Activated naive CD4-positive, alpha-beta T cell treated with anti-CD3 and anti-CD28 coated beads, Interleukin-2, amount 50 U/mL, for 24 hours (primary cell): ENCODE data around the gene ATF7.
"Not testable (repeated sequence)": the region's sequence is repeated elsewhere in the genome, so short reads cannot be mapped to it uniquely, and the experiment has no call there.

Source experiments
- H3K27ac Mint-ChIP-seq: one replicate; pipeline ENCODE4 v1.8.0; 2021; ENCODE audit warnings: mild to moderate bottlenecking, mixed read lengths
- H3K27me3 Mint-ChIP-seq: one replicate; pipeline ENCODE4 v1.8.0; 2021; ENCODE audit warnings: mixed read lengths
- H3K36me3 Mint-ChIP-seq: one replicate; pipeline ENCODE4 v1.8.0; 2021; ENCODE audit warnings: mixed read lengths
- H3K4me1 Mint-ChIP-seq: one replicate; pipeline ENCODE4 v1.8.0; 2021; ENCODE audit warnings: mixed read lengths
- H3K4me3 Mint-ChIP-seq: one replicate; pipeline ENCODE4 v1.8.0; 2021; ENCODE audit warnings: mild to moderate bottlenecking, mixed read lengths
- H3K9me3 Mint-ChIP-seq: one replicate; pipeline ENCODE4 v1.8.0; 2021; ENCODE audit warnings: mixed read lengths

The ATF7 gene

DNA sequence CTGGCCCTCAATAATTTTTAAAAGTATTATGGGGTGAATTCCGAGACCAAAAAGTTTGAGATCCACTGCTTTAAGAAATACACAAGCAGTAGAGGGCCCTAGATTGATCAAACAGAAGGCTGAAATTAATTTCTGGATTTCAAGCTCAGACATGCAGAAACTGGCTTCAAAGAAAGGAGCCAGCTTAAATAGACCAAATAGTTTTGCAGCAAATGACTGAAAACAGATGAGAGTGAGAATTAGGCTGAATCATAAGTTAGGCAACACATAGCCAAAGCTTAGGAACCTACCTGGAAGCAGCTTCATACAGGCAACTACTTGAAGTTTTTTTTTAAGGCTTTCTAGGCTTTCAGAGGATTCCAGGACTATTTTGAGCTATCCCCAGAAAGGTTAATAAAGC, 12.4 kb downstream of the ATF7 start:
- no peaks in the 10 kb centered on the region for H3K27me3 Mint-ChIP-seq
- H3K4me1 Mint-ChIP-seq, result peaks cover 20% of the 10 kb centered on the region
- H3K4me3 Mint-ChIP-seq, result no peak overlapping the region
- peaks cover 3% of the 10 kb centered on the region for H3K36me3 Mint-ChIP-seq
- H3K27ac Mint-ChIP-seq, result no peak overlapping the region
- no peaks in the 10 kb centered on the region for H3K9me3 Mint-ChIP-seq

DNA sequence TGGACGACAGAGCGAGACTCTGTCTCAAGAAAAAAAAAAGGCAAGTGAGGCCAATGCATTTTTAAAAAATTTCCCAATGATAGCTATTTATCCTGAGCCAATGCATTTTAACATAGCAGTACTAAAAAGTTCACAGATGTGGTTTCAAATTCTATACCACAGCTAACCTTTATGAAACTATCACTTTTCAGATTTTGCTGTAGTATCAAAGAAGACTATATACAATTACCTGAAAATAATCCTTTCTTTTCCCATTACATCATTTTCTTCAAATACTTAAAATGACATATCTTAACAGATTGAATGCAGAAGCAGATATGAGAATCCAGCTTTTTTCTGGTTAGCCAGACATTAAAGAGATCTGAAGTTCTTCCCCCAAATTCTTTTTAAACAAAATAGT, 13.2 kb downstream of the ATF7 start:
- Mint-ChIP-seq H3K27ac (no peak overlapping the region), H3K27me3 (no peaks in the 10 kb centered on the region), H3K4me1 (peaks cover 12% of the 10 kb centered on the region), H3K4me3 (no peak overlapping the region), H3K9me3 (no peaks in the 10 kb centered on the region), H3K36me3 (peaks cover 3% of the 10 kb centered on the region)

DNA sequence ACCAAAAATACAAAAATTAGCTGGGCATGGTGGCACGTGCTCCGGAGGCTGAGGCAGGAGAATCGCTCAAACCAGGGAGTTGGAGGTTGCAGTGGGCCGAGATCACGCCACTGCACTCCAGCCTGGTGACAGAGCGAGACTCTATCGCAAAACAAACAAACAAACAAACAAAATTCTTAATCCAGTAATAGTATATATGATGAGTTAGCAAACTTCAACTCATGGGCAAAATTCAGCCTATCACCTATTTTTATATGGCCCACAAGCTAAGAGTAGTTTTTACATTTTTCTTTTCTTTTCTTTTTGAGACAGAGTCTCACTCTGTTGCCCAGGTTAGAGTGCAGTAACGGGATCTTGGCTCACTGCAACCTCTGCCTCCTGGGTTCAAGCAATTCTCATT, 14.9 kb downstream of the ATF7 start:
- no peaks in the 10 kb centered on the region for H3K27me3 Mint-ChIP-seq
- H3K4me3 Mint-ChIP-seq, result no peak overlapping the region
- peaks cover 5% of the 10 kb centered on the region for H3K4me1 Mint-ChIP-seq
- H3K36me3 Mint-ChIP-seq, result peaks cover 2% of the 10 kb centered on the region
- H3K27ac Mint-ChIP-seq, result no peak overlapping the region
- H3K9me3 Mint-ChIP-seq, result no peaks in the 10 kb centered on the region

DNA sequence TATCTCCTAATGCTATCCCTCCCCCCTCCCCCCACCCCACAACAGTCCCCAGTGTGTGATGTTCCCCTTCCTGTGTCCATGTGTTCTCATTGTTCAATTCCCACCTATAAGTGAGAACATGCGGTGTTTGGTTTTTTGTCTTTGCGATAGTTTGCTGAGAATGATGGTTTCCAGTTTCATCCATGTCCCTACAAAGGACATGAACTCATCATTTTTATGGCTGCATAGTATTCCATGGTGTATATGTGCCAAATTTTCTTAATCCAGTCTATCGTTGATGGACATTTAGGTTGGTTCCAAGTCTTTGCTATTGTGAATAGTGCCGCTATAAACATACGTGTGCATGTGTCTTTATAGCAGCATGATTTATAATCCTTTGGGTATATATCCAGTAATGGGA, 19.5 kb downstream of the ATF7 start:
- H3K36me3 Mint-ChIP-seq, H3K27me3 Mint-ChIP-seq, H3K4me3 Mint-ChIP-seq, H3K27ac Mint-ChIP-seq, H3K9me3 Mint-ChIP-seq: not testable (repeated sequence)
- peaks cover 24% of the 10 kb centered on the region for H3K4me1 Mint-ChIP-seq

DNA sequence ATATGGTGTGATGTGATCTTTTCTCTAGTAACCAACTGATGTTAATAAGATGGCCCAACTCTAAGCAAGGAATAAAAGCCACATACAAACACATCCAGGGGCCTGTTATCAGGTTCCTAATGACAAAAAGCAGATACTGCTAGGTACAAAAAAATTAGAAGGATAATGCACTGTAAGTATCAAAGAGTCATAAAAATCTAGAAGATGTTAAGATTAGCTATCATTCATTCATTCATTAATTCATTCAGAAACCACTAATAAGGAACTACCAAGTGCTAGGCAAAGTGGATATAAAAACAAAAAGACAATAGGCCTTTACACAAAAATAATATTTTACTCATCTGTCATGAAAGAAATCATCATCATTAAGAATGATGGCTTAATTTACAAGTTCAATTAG, 21.6 kb downstream of the ATF7 start:
- Mint-ChIP-seq H3K4me3 (no peak overlapping the region), H3K36me3 (peaks cover 17% of the 10 kb centered on the region), H3K4me1 (peaks cover 26% of the 10 kb centered on the region), H3K9me3 (no peaks in the 10 kb centered on the region), H3K27me3 (no peaks in the 10 kb centered on the region), H3K27ac (no peak overlapping the region)

DNA sequence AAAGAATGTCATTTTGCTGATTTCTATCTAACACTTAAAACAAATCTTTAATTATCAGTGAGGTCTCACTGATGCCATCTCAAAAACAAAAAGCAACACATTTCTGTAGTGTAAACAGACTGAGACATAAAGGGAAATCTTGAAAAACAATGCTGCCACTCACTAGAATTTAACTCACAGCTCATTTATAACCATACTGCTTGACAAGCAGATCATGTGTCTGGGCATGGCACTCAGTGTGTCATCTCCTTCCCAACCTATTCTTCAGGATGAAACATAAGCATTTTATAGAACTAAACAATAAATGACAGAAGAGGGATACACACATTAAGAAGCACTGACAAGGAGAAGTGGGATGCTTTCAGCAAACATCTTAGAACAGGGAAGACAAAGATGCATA, 22.4 kb downstream of the ATF7 start:
- Mint-ChIP-seq H3K9me3 (no peaks in the 10 kb centered on the region), H3K36me3 (peaks cover 19% of the 10 kb centered on the region), H3K27ac (no peak overlapping the region), H3K4me1 (peaks cover 26% of the 10 kb centered on the region), H3K27me3 (no peaks in the 10 kb centered on the region), H3K4me3 (no peak overlapping the region)

DNA sequence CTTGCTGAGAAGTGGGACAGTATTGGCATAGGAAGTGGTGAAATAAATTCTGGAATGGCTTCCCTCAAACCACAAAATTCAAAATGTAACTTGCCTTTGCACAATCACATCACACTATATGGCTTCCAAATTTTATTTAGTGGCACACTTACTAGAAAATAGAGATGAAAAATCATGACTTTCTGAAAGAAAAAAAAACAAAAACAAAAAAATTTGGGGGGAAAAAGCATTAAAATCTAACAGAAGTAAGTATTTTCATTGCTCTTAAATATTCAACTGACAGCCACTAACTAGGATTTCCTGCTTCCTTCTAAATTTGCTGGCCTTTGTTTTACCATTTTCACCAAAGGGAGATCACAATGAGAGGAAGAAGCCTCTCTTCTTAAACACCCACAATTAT, 23.0 kb downstream of the ATF7 start:
- Mint-ChIP-seq H3K27me3 (no peaks in the 10 kb centered on the region), H3K27ac (no peak overlapping the region), H3K4me3 (no peak overlapping the region), H3K9me3 (no peaks in the 10 kb centered on the region), H3K4me1 (peaks cover 26% of the 10 kb centered on the region), H3K36me3 (peaks cover 21% of the 10 kb centered on the region)

DNA sequence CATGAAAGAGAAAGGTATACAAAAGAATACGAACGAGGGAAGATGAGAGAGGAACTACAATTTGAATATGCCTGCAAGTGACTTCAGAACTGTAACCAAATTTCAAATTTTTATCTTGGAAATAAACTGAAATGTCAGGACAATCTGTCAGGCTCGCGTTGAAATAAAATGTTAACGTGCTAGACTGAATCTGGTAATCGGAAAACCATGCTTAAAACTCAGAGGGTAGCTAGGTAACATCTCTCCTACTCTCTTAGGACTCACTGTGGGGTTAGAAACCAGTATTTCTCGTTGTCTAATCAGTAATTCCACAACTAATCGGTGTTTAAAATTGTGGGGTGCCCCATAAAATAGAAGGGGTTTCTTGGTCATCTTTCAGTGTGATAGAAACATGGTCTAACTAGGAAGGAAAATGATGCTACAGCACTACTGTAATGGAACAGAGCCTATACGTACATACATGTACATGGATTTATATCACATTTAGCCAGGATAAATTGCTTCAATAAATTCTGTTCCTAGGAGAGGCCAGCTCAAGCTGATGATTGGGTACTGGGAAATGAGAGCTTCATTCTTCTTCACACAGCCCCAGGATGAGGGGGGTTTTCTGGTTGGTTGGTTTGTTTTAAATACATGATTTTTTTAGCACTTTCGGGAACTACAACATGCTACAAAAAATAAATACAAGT, 23.9 kb downstream of the ATF7 start:
- Mint-ChIP-seq H3K4me1 (peaks cover 26% of the 10 kb centered on the region), H3K27me3 (no peaks in the 10 kb centered on the region), H3K4me3 (no peak overlapping the region), H3K9me3 (no peaks in the 10 kb centered on the region), H3K36me3 (peaks cover 24% of the 10 kb centered on the region), H3K27ac (no peak overlapping the region)

DNA sequence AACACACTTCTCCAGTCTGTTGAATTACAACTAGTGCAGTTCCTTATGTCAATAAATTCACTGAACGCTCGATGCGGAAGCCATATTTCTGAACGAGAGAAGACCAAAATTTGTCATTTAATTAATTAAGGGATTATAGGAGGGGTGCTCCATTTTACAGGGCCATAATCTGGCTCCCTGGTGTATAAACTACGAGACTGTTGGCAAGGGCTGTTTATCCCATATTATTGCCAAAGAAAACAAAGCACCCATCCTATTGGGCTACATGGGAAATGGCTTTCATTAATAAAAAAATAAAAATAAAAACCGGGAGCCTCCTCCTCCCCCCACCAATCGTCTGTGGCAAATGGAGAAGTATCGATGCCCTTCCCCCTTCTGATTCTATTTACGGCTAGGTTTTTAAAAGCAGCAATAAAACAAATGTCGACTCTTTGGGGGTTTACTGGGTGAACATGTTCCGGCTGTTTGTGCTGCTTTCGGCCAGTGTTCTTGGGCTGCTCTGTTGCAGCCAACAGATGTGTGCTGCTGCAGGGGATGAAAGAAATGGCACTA, 24.8 kb downstream of the ATF7 start:
- peaks cover 26% of the 10 kb centered on the region for H3K4me1 Mint-ChIP-seq
- no peak overlapping the region for H3K4me3 Mint-ChIP-seq
- peaks cover 25% of the 10 kb centered on the region for H3K36me3 Mint-ChIP-seq
- no peak overlapping the region for H3K27ac Mint-ChIP-seq
- H3K9me3 Mint-ChIP-seq, result no peaks in the 10 kb centered on the region
- no peaks in the 10 kb centered on the region for H3K27me3 Mint-ChIP-seq

DNA sequence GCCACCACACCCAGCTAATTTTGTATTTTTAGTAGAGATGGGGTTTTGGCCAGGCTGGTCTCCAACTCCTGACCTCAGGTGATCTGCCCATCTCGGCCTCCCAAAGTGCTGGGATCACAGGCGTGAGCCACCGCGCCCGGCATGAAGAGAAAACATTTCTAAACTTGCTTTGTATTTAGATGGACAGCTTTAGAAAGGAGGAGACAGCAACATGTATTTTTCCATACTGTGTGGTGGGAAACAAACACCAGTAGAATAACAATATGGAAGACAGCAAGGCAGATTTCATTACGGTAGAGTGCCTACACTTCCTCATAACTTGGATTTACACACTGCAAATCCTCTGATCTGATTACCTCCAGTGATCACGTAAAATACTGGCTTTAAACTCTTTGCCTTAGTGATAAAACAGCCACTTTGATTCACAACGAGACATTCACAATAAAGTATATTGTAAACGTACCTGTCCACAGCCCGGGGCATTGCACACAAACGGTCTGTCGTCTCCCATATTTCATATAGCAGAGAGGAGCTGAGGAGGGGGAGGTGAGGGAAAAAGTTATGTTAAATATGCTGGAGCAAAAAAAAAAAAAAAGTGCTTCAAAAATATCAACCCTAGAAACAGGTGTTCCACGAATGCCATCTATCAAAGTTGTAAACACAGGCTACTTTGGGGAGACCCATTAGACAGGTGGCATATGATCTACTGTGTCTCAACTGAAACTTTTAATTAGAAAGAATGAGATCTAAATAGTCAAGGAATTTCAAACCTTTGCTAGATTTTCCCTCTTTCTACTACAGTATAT, 25.5 kb downstream of the ATF7 start:
- Mint-ChIP-seq H3K9me3 (no peaks in the 10 kb centered on the region), H3K27ac (no peak overlapping the region), H3K27me3 (no peaks in the 10 kb centered on the region), H3K4me1 (peaks cover 26% of the 10 kb centered on the region), H3K36me3 (peaks cover 25% of the 10 kb centered on the region), H3K4me3 (no peak overlapping the region)

DNA sequence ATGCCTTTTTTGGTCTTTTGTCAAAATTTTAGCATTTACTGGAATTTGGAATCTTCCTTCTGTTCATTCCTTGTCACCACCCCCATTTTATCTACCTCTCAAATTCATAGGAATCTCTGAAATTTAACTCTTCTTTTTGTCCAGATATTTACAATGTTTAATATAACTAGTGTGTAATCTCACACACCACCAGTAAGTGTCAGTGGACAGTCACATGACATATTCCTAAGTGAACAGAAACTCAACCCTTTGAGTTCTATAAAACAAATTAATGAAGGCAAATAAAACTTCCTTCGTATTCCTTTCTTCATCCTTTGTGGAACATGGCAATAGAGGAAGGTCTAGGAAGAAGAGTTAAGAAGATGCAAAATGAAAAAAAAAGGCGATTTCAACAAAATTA, 26.6 kb downstream of the ATF7 start:
- peaks cover 25% of the 10 kb centered on the region for H3K36me3 Mint-ChIP-seq
- no peak overlapping the region for H3K4me3 Mint-ChIP-seq
- H3K27me3 Mint-ChIP-seq, result no peaks in the 10 kb centered on the region
- H3K9me3 Mint-ChIP-seq, result no peaks in the 10 kb centered on the region
- no peak overlapping the region for H3K27ac Mint-ChIP-seq
- H3K4me1 Mint-ChIP-seq, result peaks cover 23% of the 10 kb centered on the region

DNA sequence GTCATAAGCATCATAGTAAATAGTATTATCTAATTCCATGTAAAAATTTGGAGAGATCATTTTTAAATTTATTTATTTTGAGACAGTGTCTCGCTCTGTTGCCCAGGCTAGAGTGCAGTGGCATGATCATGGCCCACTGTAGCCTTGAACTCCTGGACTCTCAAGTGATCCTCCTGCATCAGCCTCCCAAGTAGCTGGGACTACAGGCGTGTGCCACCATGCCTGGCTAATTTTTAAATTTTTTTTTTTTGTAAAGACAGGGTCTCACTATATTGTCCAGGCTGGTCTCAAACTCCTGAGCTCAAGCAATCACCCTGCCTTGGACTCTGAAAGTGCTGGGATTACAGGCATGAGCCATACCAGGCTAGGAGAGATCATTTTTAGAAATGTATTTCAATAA, 27.2 kb downstream of the ATF7 start:
- peaks cover 25% of the 10 kb centered on the region for H3K36me3 Mint-ChIP-seq

DNA sequence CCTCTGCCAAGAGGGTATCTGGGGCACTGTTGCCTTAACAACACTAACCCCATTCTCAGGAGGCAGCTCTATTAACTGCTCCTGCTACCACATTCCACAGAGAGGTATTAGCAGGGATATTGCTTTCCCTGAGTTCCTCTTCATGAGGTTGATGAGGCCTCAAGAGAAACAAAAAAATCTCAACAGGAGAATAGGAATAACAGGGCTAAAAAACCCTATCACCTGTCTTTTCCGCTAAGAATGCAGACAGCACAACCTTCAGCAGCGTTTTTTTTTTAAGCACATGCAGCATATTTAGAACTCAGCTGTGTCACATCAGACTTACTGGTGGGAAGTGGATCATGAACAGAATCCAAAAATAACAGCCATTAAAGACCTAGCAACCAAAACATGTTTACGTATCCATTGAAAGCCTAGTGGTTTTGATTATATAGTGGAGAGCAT, 29.2 kb downstream of the ATF7 start:
- H3K4me1 Mint-ChIP-seq, result peaks cover 19% of the 10 kb centered on the region
- H3K27ac Mint-ChIP-seq, result no peak overlapping the region
- no peaks in the 10 kb centered on the region for H3K9me3 Mint-ChIP-seq
- H3K36me3 Mint-ChIP-seq, result peaks cover 23% of the 10 kb centered on the region
- H3K4me3 Mint-ChIP-seq, result no peak overlapping the region
- no peaks in the 10 kb centered on the region for H3K27me3 Mint-ChIP-seq

More for the DNA sequence above, 27.2 kb downstream of the ATF7 start:
- H3K9me3 Mint-ChIP-seq, H3K27me3 Mint-ChIP-seq, H3K27ac Mint-ChIP-seq, H3K4me3 Mint-ChIP-seq: not testable (repeated sequence)
- H3K4me1 Mint-ChIP-seq, result peaks cover 22% of the 10 kb centered on the region

DNA sequence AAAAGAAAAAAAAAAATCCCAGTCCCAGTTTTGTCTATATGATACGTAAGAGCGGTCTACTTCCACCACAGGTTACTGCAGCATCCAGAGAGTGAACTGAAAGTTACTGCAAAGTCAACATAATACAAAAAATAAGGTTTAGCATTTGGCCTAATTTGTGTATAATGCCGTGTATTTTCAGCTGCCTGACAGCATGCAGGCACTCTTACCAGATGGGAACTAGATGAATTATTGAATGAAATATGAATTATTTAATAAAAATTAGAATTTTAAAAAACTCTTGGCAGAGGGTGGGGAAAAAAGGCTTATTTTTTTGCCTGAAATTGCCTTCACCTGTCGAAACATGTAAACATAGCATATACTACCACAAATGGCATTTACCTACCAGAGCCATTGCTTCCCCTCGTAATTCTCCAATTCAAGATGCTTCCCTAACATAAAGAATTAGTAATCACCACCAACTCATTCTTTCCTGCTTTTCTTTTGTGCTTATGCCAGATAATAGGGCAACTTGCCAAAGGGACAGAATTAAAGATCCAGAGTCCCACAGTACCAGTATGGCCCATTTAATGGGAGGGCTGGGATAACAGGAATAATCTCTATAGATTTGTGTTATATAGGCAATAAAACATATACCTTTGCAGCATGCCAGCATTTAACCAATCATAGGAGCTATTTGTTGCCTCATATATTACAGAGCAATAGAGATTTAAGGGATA, 31.1 kb downstream of the ATF7 start:
- Mint-ChIP-seq H3K9me3 (no peaks in the 10 kb centered on the region), H3K4me1 (peaks cover 32% of the 10 kb centered on the region), H3K36me3 (peaks cover 15% of the 10 kb centered on the region), H3K27ac (no peak overlapping the region), H3K4me3 (no peak overlapping the region), H3K27me3 (no peaks in the 10 kb centered on the region)

DNA sequence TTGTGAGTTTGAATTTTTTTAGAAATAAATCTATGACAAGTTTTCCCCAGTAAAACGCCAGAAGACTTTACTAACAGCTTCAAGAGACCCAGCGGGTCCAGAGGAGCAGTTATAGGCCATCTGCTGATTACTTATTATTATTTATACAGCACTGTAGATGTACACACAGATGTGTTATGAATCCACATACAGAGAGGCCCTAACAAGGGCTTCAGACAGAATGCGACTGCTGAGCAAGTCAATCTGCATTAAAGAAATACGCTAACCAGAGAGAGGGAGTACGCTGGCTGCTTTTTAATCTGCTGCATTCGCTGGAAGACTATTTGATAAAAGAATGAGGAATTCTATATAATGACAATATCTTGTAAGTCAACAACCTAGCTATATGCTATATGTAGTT, 32.5 kb downstream of the ATF7 start:
- Mint-ChIP-seq H3K4me3 (no peak overlapping the region), H3K9me3 (no peaks in the 10 kb centered on the region), H3K4me1 (peaks cover 36% of the 10 kb centered on the region), H3K36me3 (peaks cover 7% of the 10 kb centered on the region), H3K27me3 (no peaks in the 10 kb centered on the region), H3K27ac (no peak overlapping the region)

DNA sequence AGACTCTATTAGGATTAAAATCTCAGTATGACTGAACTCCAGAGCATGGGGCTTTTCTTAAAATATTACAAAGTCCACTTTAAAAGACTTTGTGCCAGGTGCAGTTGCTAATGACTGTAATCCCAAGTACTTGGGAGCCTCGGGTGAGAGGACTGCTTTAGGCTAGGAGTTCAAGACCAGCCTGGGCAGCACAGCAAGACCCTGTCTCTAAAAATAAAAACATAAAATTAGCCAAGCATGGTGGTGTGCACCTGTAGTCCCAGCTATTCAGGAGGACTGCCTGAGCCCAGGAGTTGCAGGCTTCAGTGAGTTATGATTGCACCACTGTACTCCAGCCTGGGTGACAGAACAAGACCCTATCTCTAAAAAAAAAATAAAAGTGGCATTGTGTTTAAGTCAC, 33.2 kb downstream of the ATF7 start:
- peaks cover 4% of the 10 kb centered on the region for H3K36me3 Mint-ChIP-seq
- no peak overlapping the region for H3K27ac Mint-ChIP-seq
- no peaks in the 10 kb centered on the region for H3K27me3 Mint-ChIP-seq
- H3K9me3 Mint-ChIP-seq, result no peaks in the 10 kb centered on the region
- peaks cover 43% of the 10 kb centered on the region for H3K4me1 Mint-ChIP-seq
- H3K4me3 Mint-ChIP-seq, result no peak overlapping the region
